OCI-LY7 (cell line): ENCODE results near the gene LDLRAP1.

Experiments
- EZH2phosphoT487 ChIP-seq: fragments of 200-600 bp; sonication (generic); IDR thresholded peaks from 2 replicates; pipeline ENCODE4 v1.6.1; 2018; ENCODE audit warnings: low read depth, borderline replicate concordance, mild to moderate bottlenecking, mixed run types, antibody characterized with exemption, low read length, moderate library complexity, mixed read lengths
- TF ChIP-seq, protein P1 (sequence below): fragments of 200-600 bp; sonication (generic); conservative IDR thresholded peaks from 2 replicates; pipeline ENCODE4 v1.5.1; 2014; ENCODE audit warnings: mild to moderate bottlenecking, antibody characterized with exemption, low read length, moderate library complexity, mixed read lengths

GRCh38 chr1:25534410-25534788 lies 9.0 kb upstream of the LDLRAP1 start:
- TF ChIP-seq EZH2phosphoT487 = no peak
- TF ChIP-seq, protein P1, sequence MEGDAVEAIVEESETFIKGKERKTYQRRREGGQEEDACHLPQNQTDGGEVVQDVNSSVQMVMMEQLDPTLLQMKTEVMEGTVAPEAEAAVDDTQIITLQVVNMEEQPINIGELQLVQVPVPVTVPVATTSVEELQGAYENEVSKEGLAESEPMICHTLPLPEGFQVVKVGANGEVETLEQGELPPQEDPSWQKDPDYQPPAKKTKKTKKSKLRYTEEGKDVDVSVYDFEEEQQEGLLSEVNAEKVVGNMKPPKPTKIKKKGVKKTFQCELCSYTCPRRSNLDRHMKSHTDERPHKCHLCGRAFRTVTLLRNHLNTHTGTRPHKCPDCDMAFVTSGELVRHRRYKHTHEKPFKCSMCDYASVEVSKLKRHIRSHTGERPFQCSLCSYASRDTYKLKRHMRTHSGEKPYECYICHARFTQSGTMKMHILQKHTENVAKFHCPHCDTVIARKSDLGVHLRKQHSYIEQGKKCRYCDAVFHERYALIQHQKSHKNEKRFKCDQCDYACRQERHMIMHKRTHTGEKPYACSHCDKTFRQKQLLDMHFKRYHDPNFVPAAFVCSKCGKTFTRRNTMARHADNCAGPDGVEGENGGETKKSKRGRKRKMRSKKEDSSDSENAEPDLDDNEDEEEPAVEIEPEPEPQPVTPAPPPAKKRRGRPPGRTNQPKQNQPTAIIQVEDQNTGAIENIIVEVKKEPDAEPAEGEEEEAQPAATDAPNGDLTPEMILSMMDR = no peak
